ENCODE results near the gene SERPINA6.

DNA sequence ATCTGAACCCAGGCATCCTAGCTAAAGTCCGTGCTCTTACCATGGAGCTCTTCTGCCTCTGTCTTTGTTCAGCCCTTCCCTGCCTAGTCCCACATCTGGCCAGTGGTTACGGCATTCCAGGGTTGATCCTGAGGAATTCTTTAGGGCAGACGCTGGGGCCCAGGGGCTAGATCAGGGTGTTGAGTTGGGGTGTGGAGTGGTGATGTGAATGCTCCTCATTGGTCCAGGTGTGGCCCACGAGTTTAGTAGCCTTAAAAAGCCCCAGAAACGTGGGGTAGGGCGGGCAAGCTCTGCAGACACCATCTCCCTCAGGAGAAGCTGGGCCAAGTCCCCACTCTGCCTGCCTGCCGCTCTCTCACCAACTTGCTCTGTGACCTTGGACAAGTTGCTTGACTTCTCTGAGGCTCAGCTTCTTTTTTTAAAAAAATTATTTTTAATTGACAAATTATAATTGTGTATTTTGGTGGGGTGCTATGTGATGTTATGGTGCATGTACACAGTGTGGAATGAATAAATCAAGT is 9.0 kb upstream of the SERPINA6 start:
- TF ChIP-seq, protein P1, sequence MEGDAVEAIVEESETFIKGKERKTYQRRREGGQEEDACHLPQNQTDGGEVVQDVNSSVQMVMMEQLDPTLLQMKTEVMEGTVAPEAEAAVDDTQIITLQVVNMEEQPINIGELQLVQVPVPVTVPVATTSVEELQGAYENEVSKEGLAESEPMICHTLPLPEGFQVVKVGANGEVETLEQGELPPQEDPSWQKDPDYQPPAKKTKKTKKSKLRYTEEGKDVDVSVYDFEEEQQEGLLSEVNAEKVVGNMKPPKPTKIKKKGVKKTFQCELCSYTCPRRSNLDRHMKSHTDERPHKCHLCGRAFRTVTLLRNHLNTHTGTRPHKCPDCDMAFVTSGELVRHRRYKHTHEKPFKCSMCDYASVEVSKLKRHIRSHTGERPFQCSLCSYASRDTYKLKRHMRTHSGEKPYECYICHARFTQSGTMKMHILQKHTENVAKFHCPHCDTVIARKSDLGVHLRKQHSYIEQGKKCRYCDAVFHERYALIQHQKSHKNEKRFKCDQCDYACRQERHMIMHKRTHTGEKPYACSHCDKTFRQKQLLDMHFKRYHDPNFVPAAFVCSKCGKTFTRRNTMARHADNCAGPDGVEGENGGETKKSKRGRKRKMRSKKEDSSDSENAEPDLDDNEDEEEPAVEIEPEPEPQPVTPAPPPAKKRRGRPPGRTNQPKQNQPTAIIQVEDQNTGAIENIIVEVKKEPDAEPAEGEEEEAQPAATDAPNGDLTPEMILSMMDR (IDR thresholded peaks at IDR 0.05), result no peak
- no peak for TF ChIP-seq POLR2AphosphoS5 (IDR thresholded peaks at IDR 0.05; ENCODE audit: low read depth, low read length)
- TF ChIP-seq, protein P2, sequence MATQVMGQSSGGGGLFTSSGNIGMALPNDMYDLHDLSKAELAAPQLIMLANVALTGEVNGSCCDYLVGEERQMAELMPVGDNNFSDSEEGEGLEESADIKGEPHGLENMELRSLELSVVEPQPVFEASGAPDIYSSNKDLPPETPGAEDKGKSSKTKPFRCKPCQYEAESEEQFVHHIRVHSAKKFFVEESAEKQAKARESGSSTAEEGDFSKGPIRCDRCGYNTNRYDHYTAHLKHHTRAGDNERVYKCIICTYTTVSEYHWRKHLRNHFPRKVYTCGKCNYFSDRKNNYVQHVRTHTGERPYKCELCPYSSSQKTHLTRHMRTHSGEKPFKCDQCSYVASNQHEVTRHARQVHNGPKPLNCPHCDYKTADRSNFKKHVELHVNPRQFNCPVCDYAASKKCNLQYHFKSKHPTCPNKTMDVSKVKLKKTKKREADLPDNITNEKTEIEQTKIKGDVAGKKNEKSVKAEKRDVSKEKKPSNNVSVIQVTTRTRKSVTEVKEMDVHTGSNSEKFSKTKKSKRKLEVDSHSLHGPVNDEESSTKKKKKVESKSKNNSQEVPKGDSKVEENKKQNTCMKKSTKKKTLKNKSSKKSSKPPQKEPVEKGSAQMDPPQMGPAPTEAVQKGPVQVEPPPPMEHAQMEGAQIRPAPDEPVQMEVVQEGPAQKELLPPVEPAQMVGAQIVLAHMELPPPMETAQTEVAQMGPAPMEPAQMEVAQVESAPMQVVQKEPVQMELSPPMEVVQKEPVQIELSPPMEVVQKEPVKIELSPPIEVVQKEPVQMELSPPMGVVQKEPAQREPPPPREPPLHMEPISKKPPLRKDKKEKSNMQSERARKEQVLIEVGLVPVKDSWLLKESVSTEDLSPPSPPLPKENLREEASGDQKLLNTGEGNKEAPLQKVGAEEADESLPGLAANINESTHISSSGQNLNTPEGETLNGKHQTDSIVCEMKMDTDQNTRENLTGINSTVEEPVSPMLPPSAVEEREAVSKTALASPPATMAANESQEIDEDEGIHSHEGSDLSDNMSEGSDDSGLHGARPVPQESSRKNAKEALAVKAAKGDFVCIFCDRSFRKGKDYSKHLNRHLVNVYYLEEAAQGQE (IDR thresholded peaks at IDR 0.05; ENCODE audit: insufficient read depth in 1 of 2, low read depth in 2 of 2, low read length in 1 of 2), result no peak
- no peak for TF ChIP-seq SIN3A (IDR thresholded peaks at IDR 0.05; ENCODE audit: borderline replicate concordance, insufficient read depth, low read depth, low read length)
- no peak for TF ChIP-seq TCF7L2 (IDR thresholded peaks at IDR 0.05; ENCODE audit: low read depth, low read length)
